Measurements from ENCODE around the gene OXTR.

- TF ChIP-seq POLR2A (IDR thresholded peaks at IDR 0.05) (no peak), CTCF (IDR thresholded peaks at IDR 0.05) (no peak), POLR2AphosphoS5 (IDR thresholded peaks at IDR 0.05) (no peak), EP300 (IDR thresholded peaks at IDR 0.05) (no peak)
Observed at GRCh38 chr3:8727605-8728512, 41.6 kb downstream of the OXTR start.
